PFSK-1 (cell line): Measurements from ENCODE around the gene ULK4.

Source experiments
- POLR2AphosphoS5 ChIP-seq: IDR thresholded peaks from 2 replicates; pipeline ENCODE4 v1.6.1; 2012; ENCODE audit warnings: low read depth, mild to moderate bottlenecking, control low read depth, low read length, moderate library complexity
- SIN3A ChIP-seq: IDR thresholded peaks from 2 replicates; pipeline ENCODE4 v1.6.1; 2012; ENCODE audit warnings: mild to moderate bottlenecking, low read length, moderate library complexity, borderline replicate concordance; ENCODE audit not compliant: insufficient read depth

GRCh38 chr3:41418961-41419691 is 542.8 kb downstream of the ULK4 start:
- TF ChIP-seq POLR2AphosphoS5 (no peak), SIN3A (no peak)
